ENCODE measurements around the gene AMPD3. TPM values are rescaled to one million over a fixed set of nuclear protein-coding genes. Genes with fewer than 3 reads are reported as not detected.

The AMPD3 gene
- total and polyA plus RNA-seq, 2 of the 13 experiments (the other 11 are each of a cell fraction or from before 2014, with no cell fraction given), result 0.33 to 2.3 TPM

GRCh38 chr11:10415817-10416392, 39.2 kb upstream of the AMPD3 start (continued):
- TF ChIP-seq ZNF318 (CRISPR knock-in tag; IDR thresholded peaks at IDR 0.05), result no peak
- no peak for TF ChIP-seq ZHX1 (CRISPR knock-in tag; IDR thresholded peaks at IDR 0.05; ENCODE audit: low read depth)
- TF ChIP-seq THRA (CRISPR knock-in tag; IDR thresholded peaks at IDR 0.05; ENCODE audit: borderline replicate concordance), result no peak
- TF ChIP-seq RAD51 (IDR thresholded peaks at IDR 0.05; ENCODE audit: borderline replicate concordance), result no peak
- no peak for TF ChIP-seq ETS1 (CRISPR knock-in tag; IDR thresholded peaks at IDR 0.05)
- TF ChIP-seq ZNF10 (CRISPR knock-in tag; IDR thresholded peaks at IDR 0.05; ENCODE audit: borderline replicate concordance, low read depth), result no peak
- TF ChIP-seq AKAP8 (CRISPR knock-in tag; IDR thresholded peaks at IDR 0.05), result no peak

Data from HepG2 (cell line).